ENCODE results near the gene GRIK3.

DNA sequence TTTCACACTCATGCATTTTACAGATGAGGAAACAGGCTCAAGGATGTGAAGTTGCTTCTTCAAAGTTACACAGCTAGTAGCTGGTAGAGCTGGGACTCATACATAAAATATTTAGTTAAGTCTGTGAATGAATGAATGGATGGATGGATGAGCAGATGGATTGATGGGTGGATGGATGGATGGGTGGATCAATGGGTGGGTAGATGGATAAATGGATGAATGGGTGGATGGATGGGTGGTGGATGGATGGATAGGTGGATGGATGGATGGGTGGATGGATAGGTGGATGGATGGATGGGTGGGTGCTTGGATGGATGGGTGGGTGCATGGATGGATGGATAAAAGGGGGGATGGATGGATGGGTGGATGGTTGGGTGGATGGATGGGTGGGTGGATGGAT, 240.9 kb downstream of the GRIK3 start:
- TF ChIP-seq ZNF843 (tag by site-specific recombination; IDR thresholded peaks at IDR 0.05) (no peak), ZNF175 (tag by site-specific recombination; IDR thresholded peaks at IDR 0.05) (no peak), ZNF692 (tag by site-specific recombination; IDR thresholded peaks at IDR 0.05) (no peak), CTCF (tag by site-specific recombination; IDR thresholded peaks at IDR 0.05) (no peak), ZNF341 (tag by site-specific recombination; IDR thresholded peaks at IDR 0.05; ENCODE audit: low read depth) (no peak), SETDB1 (IDR thresholded peaks at IDR 0.05; ENCODE audit: insufficient read length, low read length) (no peak), REST (tag by site-specific recombination; IDR thresholded peaks at IDR 0.05) (no peak)
